ENCODE results near the gene NFATC2.

NFATC2 gene

DNA sequence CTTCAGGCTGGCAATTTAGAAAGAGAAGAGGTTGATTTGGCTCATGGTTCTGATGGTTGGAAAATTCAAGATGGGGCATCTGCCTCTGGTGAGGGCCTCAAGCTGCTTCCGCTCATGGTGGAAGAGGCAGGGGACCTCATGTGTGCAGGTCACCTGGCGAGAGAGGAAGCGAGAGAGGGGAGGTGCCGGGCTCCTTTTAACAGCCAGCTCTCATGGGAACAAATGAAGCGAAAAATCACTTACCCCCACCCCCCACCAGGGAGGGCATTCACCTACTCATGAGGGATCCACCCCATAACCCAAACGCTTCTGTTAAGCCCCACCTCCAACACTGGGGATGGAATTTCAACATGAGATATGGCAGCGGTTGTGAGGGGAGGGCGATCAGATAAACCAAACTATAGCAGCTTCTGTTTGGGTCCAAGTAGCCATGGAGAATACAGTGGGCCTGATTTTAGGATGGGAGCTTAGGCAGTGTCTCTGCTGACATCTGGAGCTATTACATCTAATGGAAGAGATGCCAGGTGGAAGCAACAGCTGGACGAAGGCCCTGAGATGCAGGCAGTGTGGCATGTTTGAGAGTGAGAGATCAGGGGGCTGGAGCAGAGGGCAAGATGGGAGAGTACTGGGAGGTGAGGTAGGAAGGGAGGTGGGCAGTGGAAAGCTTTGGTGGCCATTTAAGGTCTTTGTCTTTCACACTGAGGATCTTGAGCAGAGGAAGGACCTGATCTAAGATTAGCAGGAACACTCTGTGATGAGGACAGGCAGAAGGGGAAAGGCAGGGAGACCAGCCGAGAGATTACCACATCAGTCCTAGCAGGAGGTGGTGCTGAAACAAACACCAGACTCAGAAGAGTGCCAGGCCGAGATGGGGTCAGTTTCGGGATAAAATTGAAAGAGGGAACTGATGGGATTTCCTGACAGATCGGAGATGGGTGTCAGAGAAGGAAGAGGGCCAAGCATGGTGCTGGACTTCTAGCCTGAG, 161.8 kb downstream of the NFATC2 start:
- no peak for DNase-seq

DNA sequence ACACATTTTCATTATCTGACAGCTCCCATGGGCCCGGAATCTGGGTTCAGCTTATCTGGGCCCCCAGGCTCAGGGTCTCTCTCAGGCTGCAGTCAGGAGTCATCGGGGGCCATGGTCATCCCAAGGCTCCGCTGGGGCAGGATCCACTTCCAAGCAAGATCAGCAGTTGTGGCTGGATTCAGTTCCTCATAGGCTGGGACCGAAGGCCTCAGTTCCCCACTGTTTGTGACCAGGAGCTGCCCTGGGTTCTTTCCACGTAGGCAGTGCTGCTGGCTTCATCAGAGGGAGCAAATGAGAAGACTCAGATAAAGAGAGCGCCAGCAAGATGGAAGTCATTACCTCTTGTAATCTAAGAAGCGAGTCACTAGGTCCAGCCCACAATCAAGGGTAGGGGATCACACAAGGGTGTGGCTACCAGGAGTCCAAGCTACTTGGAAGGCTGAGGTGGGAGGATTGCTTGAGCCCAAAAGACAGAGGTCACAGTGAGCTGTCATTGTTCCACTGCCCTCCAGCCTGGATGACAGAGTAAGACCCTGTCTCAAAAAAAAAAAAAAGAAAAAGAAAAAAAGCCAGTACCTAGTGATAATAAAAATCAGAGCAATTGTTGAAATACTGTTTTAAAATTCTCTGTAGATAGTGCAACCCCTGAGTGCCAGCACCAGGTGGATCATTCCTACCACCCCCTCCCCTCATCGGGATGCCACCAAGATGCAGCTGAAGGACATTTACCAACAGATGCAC, 162.7 kb downstream of the NFATC2 start:
- no peak for DNase-seq

DNA sequence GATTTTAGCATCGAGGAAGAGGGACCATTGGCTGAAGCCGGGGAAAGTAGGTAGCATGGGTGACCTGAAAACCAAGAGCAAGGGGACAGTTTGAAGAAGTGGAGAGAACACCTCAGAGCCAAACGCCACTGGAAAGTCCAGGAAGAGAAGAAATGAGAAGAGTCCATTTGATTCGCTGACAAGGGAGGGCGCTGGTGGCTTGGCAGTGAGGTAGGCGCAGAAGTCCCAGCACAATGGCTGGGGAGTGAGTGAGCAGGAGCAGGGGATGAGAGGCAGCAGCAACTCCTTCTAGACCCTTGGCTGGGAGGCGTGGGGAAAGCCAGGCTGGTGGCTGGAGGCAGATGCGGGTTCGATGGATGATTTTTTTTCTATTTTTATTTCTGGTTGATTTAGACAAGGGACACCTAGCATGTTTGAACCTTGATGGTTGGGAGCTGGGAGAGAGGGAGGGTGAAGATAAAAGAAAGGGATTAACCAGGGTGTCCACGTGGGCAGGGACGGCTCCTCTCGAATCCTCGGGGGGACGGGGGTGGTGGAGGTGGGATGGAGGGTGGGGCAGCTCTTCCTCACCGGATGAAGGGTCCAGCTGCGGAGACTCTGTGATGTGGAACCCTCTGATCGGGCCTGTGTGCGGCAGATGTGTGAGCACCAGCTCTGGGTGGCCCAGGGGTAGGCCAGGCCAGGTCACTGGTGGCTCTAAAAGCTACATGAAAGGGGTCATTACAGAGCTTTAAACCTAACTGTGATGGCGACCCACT, 164.2 kb downstream of the NFATC2 start:
- DNase-seq, result no peak

DNA sequence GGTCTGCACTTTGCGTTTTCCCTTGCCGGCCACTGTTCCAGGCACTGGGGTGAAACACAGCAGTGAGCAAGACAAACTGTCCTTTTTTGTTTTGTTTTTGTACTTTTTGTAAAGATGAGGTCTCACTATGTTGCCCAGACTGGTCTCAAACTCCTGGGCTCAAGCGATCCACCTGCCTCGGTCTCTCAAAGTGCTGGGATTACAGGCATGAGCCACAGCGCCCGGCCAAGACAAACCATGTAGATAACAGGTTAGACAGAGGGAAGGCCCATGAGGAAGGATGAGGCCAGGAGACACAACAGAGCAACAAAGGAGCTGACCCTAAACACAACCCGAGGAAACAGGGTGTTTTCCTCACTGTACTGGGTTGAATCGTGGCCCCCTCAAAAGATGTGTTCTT, 165.4 kb downstream of the NFATC2 start:
- no peak for DNase-seq

DNA sequence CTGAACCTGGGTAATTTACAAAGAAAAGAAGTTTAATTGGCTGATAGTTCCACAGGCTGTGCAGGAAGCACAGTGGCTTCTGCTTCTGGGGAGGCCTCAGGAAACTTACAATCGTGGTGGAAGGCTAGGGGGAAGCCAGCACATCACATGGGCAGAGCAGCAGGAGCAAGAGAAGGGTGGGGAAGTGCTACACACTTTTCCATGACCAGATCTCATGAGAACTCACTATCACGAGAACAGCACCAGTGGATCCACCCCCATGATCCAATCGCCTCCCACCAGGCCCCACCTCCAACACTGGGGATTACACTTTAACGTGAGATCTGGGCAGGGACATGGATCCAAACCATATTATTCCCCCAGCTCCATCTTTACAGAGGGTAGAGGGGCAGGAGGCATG, 166.4 kb downstream of the NFATC2 start:
- DNase-seq, result no peak

DNA sequence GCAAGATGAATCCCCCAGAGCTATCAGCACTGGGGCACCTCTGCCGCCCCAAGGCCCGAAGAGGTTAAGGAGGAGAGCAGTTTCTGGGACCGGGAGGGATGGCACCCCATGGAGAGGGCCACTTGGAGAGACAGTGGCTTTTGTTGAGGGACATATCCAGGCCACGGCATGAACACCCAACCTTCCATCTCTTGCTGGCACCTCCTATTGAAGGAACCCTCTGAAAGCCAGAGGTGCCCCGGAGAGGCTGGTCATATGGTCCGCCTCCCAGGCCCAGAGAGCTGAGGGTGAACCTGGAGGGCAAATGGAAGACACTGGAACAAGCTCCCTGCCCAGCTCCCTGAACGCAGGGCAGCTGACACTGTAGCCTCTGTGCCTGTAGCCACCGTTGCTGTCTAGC, 167.0 kb downstream of the NFATC2 start:
- DNase-seq, result no peak

DNA sequence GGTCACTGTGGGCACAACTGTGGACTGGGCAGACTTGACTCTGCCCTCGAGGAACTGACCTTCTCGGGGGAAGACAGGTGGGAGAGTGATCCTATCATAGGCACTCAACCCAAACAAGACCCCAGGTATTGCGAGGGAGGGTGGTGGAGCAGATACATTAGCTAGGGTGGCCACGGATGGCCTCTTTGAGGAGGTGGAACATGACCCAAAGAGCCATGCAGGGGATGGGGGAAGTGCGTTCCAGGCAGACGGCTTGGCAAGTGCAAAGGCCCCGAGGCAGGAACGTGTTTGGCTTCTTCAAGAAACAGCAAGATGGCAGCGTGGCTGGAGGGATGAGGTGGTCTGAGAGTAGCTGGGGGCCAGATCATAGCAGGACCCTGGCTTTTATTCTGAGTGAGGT, 167.6 kb downstream of the NFATC2 start:
- no peak for DNase-seq

DNA sequence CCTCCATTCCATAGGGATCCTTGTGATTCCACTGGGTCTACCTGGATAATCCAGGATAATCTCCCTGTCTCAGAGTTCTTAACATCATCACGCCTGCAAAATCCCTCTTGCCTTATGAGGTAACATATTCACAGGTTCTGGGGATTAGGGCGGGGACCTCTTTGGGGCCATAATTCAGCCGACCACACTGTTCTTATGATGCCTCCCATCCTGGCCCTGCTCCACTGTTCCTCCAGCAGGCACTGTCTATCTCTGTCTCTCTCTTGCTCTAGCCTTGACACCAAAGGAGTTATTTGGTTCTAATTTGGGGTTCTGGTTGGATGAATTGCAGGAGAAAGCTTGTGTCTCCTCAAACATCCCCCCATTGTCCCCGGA, 168.1 kb downstream of the NFATC2 start:
- DNase-seq, result no peak

DNA sequence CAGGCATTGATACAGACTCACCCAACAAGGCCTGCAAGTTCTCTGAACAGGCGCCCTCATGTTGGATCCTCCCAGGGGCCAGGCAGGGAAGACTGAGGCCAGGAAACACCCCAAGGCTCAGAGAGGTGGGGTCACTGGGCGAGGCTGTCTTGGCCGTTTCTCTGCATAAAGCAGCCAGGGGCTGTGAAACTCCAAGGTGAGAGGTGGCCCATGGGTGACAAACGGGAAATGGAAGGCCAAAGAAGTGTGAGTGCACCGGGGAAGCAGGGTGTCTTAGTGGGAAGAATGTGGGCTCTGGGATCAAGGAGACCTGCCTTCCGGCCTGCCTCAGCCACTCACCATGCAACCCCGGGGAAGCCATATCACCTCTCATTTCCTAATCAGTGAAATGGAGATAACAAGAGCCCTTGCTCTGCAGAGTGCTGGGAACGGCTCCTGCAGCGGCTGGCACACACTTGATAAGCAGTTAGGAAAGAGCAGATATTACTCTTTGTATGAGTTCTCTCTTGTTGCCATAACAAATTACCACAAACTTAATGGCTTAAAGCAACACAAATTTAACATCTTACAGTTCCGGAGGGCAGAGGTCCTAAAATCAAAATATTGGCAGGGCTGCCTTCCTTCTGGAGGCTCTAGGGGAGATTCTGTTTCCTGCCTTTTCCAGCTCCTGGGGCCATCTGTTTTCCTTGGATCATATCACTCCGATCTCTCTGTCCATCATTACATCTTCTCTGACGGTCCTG, 168.6 kb downstream of the NFATC2 start:
- DNase-seq, result no peak

DNA sequence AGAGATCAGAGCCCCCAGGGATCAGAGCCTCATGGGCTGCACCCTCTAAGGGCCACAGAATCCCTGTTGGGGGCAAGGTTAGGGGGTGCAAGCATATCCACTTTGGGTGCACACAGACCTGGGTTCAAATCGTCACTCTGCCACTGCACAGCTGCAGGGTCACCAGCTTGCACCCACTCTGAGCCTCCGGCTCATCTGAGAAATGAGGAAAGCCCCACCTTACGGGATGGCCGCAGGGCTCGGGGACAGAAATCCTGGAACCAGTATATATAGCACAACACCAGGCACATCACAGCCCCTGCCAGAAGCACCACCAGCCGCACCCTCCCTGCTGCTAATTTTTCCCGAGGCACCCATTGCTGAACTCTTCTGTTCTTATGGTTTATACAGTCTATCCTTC, 169.6 kb downstream of the NFATC2 start:
- DNase-seq, result no peak

DNA sequence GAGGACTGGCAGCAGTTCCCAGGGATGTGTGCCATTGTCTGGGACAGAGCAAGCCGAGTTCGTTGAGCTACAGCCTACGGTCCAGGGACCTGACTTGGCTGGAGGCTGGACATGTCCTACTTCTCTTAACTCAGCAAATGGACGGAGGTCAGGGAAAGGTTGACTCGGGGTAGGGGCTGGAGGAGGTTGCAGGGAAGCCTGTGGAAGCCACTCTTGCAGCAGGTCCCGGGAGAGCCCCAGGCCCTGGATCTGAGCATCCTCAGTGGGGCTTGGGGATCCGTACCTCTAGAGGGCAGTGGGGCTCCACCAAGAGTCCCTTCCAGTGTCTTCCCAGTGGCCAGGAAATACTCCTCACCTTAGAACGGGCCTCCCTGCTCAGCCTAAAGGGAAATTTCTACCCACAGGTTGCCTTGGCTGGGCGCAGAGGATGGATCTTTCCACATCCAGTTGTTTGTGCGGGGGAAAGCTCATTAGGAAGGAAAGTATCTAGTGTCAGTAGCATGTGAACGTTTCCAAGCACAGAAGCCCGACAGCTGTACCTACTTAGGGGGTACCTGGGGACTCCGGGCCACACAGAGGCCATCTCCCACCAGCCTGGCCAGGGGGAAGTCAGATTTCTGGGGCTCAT, 170.2 kb downstream of the NFATC2 start:
- DNase-seq, result peak in 52 of 58 donors; percentile 1 to 72 (median 26)

DNA sequence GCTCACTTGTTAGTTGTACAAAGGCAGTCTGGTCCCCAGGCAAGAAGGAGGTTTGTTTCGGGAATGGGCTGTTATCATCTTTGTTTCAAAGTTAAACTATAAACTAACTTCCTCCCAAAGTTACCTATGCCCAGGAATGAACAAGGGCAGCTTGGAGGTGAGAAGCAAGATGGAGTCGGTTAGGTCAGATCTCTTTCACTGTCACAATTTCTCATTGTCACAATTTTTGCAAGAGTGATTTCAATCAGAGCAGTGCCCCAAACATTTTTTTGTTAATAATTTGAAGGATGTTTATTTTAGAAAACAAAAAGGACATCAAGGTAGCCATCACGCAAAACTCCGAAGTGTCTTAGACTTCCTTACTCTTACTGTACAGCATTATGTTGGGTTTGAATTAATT, 170.8 kb downstream of the NFATC2 start:
- DNase-seq, result no peak

DNA sequence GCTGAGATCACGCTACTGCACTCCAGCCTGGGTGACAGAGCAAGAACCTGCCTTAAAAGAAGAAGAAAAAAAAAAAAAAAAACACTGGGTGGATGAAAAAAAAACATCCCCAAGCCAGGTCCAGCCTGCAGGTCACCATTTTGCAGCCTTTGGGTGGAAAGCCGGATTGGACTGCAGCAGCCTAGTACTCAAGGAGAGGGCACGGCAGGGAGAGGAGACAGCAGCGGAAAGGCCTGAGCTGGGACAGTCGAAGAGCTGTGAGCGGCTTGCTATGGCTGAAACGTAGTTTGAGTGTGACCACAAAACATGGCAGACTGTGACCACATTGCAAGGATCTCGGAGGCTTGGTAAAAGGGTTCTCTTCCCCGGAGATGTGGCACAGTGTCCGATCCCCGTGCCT, 173.0 kb downstream of the NFATC2 start:
- DNase-seq, result no peak

DNA sequence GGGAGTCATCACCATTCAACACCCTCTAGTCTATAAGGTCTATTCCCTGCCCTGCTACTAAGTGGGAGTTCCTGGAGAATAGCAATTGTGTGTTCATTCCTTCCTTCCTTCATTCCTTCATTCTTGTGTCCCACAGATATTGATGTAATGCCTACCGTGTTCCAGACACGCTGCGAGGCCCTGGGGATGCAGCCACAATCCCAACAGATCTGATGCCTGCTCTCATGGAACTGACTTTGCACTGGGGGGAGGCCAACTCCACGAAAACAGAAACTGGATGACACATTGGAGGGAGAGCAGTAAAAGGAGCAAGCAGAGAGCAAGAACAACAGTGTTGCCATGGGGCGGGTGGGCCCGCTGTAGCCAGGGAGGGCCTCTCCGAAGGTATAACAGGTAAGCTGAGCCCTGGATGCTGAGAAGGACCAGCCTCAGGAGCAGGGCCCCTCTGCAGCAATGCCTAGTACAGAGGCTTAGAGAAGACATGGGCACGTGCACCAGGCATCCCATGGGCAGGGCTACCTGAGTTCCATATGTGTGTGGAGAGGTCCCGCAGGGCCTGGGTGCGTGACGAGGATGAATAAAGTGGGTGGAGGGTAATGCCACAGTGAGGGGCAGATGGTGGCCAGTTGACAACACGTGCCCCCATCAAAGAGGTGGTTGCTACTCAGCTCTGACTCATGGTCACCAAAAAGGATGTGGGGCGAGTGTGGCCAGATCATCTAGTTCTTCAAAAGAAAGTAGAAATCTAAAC, 173.9 kb downstream of the NFATC2 start:
- no peak for DNase-seq

DNA sequence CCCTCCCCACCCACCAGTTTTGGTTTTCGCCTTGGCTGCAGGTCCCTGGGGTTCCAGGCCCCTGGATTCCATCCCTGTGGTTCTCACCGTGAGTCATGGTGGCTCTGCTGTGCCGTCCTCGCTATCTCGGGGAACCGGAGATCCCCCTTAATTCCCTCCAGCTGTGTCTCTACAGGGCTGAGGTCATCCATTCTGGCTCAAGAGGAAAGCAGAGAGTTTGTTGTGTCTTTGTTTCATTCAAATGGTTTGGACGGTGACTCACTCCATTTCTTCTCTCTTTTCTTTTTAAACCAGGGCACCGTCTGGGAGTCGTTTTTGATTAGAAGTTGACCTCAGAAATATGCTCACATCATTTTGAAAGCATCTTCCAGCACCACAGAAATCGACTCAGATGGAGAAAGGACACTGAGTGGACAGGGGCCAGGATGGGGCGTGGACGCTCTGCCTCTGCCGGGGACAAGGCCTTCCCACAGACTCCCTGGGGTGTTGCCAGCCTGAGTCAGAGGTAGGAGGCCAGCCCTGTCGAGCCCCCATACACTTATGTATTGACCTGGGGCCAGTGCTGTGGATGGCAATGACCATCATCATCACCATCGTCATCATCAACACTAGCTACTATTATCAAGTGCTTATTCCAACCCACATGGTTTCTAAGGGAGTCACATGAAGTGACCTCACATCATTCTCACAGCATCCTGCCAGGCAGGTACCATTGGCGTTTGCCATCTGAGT, 176.2 kb downstream of the NFATC2 start:
- DNase-seq, result peak in 1 of 58 donors; percentile 1

DNA sequence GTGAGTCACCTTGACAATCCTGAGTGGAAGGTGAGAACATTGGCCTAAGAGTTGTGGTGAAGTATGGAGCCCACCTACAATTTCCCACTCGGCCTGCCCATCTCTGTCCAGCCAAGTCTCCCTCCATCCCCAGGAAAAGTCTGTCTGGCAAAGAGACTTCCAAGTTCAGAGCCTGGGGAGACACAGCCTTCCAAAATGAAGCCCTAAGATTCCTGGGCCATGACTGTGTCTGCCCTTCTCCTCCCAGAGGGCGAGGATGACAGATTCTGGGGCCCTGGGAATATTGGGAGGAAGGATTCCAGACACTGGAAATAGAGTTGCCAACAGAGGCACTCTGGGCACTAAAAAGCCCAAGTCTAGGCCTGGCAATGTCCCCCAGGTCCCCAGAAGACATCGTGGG, 176.8 kb downstream of the NFATC2 start:
- DNase-seq, result no peak

DNA sequence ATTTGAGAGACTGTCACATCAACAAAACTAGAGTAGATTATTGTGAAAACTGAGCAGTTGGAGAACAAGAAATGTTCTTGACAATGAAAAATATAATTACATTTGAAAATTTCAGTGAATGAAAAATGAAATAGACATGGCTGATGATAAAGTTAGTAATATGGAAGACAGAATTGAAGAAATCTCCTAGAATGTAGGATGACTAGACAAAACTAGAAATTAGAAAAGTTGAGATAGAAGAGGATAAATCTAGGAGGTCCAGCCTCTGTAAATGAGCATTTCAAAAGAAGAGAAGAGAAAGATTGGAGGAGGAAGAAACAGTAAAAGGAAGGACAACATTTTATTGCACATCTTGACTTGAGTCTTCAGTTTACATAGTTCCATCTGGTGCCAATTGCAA, 178.7 kb downstream of the NFATC2 start:
- DNase-seq, result no peak

DNA sequence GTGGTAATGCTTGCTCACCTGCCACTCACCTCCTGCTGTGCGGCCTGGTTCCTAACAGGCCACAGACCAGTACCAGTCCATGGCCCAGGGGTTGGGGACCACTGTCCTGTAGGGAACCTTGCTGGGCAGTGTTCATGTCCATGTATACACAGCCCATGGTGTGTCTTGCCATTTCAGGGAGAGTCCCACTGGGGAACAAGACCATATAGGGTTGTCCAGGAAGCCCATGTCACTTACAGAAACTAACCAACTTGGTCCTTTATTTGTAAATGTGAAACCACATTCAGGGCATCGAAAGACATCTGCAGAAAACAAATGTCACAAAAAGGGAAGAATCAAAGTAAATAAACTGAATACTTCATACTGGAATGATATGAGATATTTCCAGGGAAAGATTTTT, 179.1 kb downstream of the NFATC2 start:
- DNase-seq, result no peak

DNA sequence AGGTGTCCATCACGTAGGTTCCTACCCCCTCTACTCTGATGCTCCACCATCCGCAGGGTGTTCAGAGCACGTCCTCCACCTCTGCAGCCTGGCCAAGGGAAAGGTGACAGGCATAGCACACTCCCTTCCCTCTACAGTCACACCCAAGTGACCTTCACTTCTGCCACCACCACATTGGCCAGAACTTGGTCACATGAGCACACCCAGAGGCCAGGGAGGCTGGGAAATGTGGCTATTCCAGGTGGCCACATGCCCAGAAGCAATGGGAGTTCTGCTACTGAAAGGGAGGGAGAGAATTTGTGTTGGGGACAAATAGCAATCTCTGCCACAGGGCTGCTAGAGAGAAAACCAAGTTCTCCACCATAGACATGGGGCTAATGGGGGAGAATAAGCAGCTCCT, 180.3 kb downstream of the NFATC2 start:
- no peak for DNase-seq

Measured in anterior cingulate cortex (tissue), 58 donors.